Liver (tissue), 9 donors: ENCODE results near the gene CCDC82. TPM values are rescaled to one million over a fixed set of nuclear protein-coding genes. Genes with fewer than 3 reads are reported as not detected.

Experiments used
- DNase-seq: peaks from one replicate; pipeline ENCODE4 v3.0.0-alpha.2; 2017; ENCODE audit warnings: low spot score
- H3K27ac ChIP-seq, 2 donors: one replicate each; pipeline ENCODE4 v1.7.0; 2013; ENCODE audit warnings: inconsistent platforms in 2 of 2, low read length in 2 of 2, control low read depth in 1 of 2, low read depth in 1 of 2, mild to moderate bottlenecking in 1 of 2
- H3K27me3 ChIP-seq, 4 donors: one replicate each; pipeline versions ENCODE4 v1.6.1 to v1.7.0; 2013; ENCODE audit warnings: low read length in 3 of 4, inconsistent platforms in 1 of 4, mild to moderate bottlenecking in 1 of 4, moderate library complexity in 1 of 4; ENCODE audit not compliant: control insufficient read depth in 4 of 4, insufficient read depth in 4 of 4
- H3K36me3 ChIP-seq, 4 donors: one replicate each; pipeline versions ENCODE4 v1.6.1 to v1.7.0; 2013; ENCODE audit warnings: low read length in 3 of 4, mild to moderate bottlenecking in 3 of 4, low read depth in 1 of 4, moderate library complexity in 1 of 4; ENCODE audit not compliant: control insufficient read depth in 4 of 4, insufficient read depth in 3 of 4
- H3K4me1 ChIP-seq, 4 donors: one replicate each; pipeline versions ENCODE4 v1.6.1 to v1.7.0; 2013; ENCODE audit warnings: low read length in 3 of 4, mild to moderate bottlenecking in 3 of 4, moderate library complexity in 1 of 4; ENCODE audit not compliant: control insufficient read depth in 4 of 4, insufficient read depth in 4 of 4
- H3K4me3 ChIP-seq, 3 donors: one replicate each; pipeline versions ENCODE4 v1.6.1 to v1.7.0; 2013; ENCODE audit warnings: low read length in 3 of 3, control low read depth in 1 of 3, low read depth in 1 of 3, mild to moderate bottlenecking in 1 of 3
- H3K9ac ChIP-seq, 2 donors: one replicate each; pipeline ENCODE4 v1.7.0; 2013; ENCODE audit warnings: low read length in 2 of 2, mild to moderate bottlenecking in 2 of 2, moderate library complexity in 2 of 2, control low read depth in 1 of 2, low read depth in 1 of 2
- H3K9me3 ChIP-seq, 4 donors: one replicate each; pipeline versions ENCODE4 v1.6.1 to v1.7.0; 2013; ENCODE audit warnings: low read length in 3 of 4; ENCODE audit not compliant: control insufficient read depth in 4 of 4
- ATF3 ChIP-seq: IDR thresholded peaks from 2 replicates; pipeline ENCODE4 v1.6.1; 2016; ENCODE audit warnings: antibody characterized with exemption
- CTCF ChIP-seq: fragments of 150-350 bp; IDR thresholded peaks from 2 replicates; pipeline ENCODE4 v1.5.1; 2017; ENCODE audit warnings: improper control_type of control experiment, low read depth, low read length; ENCODE audit not compliant: missing input control
- EGR1 ChIP-seq, 2 donors: IDR thresholded peaks; 2 replicates each; pipeline ENCODE4 v1.6.1; 2016 to 2018; ENCODE audit warnings: antibody characterized with exemption in 2 of 2, low read depth in 2 of 2
- FOXA1 ChIP-seq: IDR thresholded peaks from 2 replicates; pipeline ENCODE4 v1.6.1; 2016; ENCODE audit warnings: antibody characterized with exemption
- FOXA2 ChIP-seq: IDR thresholded peaks from 2 replicates; pipeline ENCODE4 v1.6.1; 2016; ENCODE audit warnings: antibody characterized with exemption
- GABPA ChIP-seq, 2 donors: IDR thresholded peaks in 1 of 2; conservative IDR thresholded peaks in 1 of 2; 2 replicates each; pipeline ENCODE4 v1.6.1; 2016; ENCODE audit warnings: antibody characterized with exemption in 2 of 2, mild to moderate bottlenecking in 1 of 2, moderate library complexity in 1 of 2
- HNF4A ChIP-seq, 2 donors: conservative IDR thresholded peaks; 2 replicates each; pipeline ENCODE4 v1.6.1; 2016; ENCODE audit warnings: antibody characterized with exemption in 2 of 2, mild to moderate bottlenecking in 2 of 2
- HNF4G ChIP-seq: IDR thresholded peaks from 2 replicates; pipeline ENCODE4 v1.6.1; 2016; ENCODE audit warnings: antibody characterized with exemption
- JUND ChIP-seq, 2 donors: IDR thresholded peaks; 2 replicates each; pipeline ENCODE4 v1.6.1; 2016; ENCODE audit warnings: antibody characterized with exemption in 2 of 2
- MAX ChIP-seq: IDR thresholded peaks from 2 replicates; pipeline ENCODE4 v1.6.1; 2016; ENCODE audit warnings: antibody characterized with exemption
- NR2F2 ChIP-seq: IDR thresholded peaks from 2 replicates; pipeline ENCODE4 v1.6.1; 2016; ENCODE audit warnings: antibody characterized with exemption
- RAD21 ChIP-seq, 2 donors: IDR thresholded peaks; 2 replicates each; pipeline ENCODE4 v1.6.1; 2016; ENCODE audit warnings: antibody characterized with exemption in 2 of 2, mild to moderate bottlenecking in 2 of 2
- REST ChIP-seq: IDR thresholded peaks from 2 replicates; pipeline ENCODE4 v1.6.1; 2016; ENCODE audit warnings: antibody characterized with exemption, mild to moderate bottlenecking
- RXRA ChIP-seq, 2 donors: IDR thresholded peaks; 2 replicates each; pipeline ENCODE4 v1.6.1; 2017 to 2018; ENCODE audit warnings: antibody characterized with exemption in 2 of 2, mild to moderate bottlenecking in 1 of 2
- SP1 ChIP-seq: IDR thresholded peaks from 2 replicates; pipeline ENCODE4 v1.6.1; 2018; ENCODE audit warnings: antibody characterized with exemption, mild to moderate bottlenecking
- TAF1 ChIP-seq: conservative IDR thresholded peaks from 2 replicates; pipeline ENCODE4 v1.6.1; 2016; ENCODE audit warnings: antibody characterized with exemption, mild to moderate bottlenecking
- YY1 ChIP-seq: IDR thresholded peaks from 2 replicates; pipeline ENCODE4 v1.6.1; 2016; ENCODE audit warnings: antibody characterized with exemption, mild to moderate bottlenecking
- ZBTB33 ChIP-seq: IDR thresholded peaks from 2 replicates; pipeline ENCODE4 v1.6.1; 2016; ENCODE audit warnings: antibody characterized with exemption
- WGBS: extraction: QIAGEN DNeasy Blood & Tissue Kit; methylation state at CpG from one replicate; pipeline ENCODE4 v1.1.7; 2013; 5-methylcytosine and 5-hydroxymethylcytosine counted together
- polyA plus RNA-seq, 2 donors: library from polyadenylated mRNA; stranded (reverse) in 1 of 2; unstranded in 1 of 2; fragments of 200-250 nt in 1 of 2; fragments of >200 nt in 1 of 2; fragmentation: Nextera tagmentation in 1 of 2; extraction: Ambion mirVana in 1 of 2; gene quantifications; one replicate each; pipeline versions ENCODE4 v1.2.1 to v1.2.3, GENCODE V29; 2013 to 2015
- total RNA-seq, 2 donors: library from RNA; depleted of rRNA; stranded (reverse); fragments of >200 nt; gene quantifications; one replicate each; pipeline ENCODE4 v1.2.3, GENCODE V29; 2014
- donor health status: healthy.
- donor health status: healthy.
- donor health status: healthy.
- donor health status: healthy.
- donor health status: healthy.

The CCDC82 gene
- total and polyA plus RNA-seq, 4 donors = 4.5 to 14.5 (median 11.0) TPM

GRCh38 chr11:96332126-96332771 is 57.5 kb downstream of the CCDC82 start (continued):
- TF ChIP-seq EGR1 (IDR thresholded peaks at IDR 0.05; ENCODE audit: low read depth in 2 of 2) (no peak), HNF4G (peak; percentile 30), GABPA (IDR thresholded peaks at IDR 0.05 in 1 of 2, conservative IDR thresholded peaks at IDR 0.05 in 1 of 2) (peak in 1 of 2 donors; percentile 25), REST (no peak), YY1 (peak; percentile 18)

GRCh38 chr11:96331699-96332116 is 58.0 kb downstream of the CCDC82 start:
- Histone ChIP-seq H3K27ac (no peak overlapping the region), H3K4me1 (peaks cover 0 to 11% (median 9%) of the 10 kb centered on the region in 4 donors), H3K9ac (no peak overlapping the region), H3K27me3 (no peaks in the 10 kb centered on the region), H3K9me3 (no peaks in the 10 kb centered on the region), H3K36me3 (no peaks in the 10 kb centered on the region), H3K4me3 (no peak overlapping the region)
- 87% methylated on average over 7 of the region's 7 CpGs for WGBS
- no peak for TF ChIP-seq FOXA2
- no peak for TF ChIP-seq GABPA (IDR thresholded peaks at IDR 0.05 in 1 of 2, conservative IDR thresholded peaks at IDR 0.05 in 1 of 2)
- TF ChIP-seq SP1 = no peak
- TF ChIP-seq HNF4G = no peak
- TF ChIP-seq CTCF = no peak
- TF ChIP-seq MAX = no peak
- TF ChIP-seq YY1 = no peak
- no peak for TF ChIP-seq RAD21 (IDR thresholded peaks at IDR 0.05)
- no peak for TF ChIP-seq ATF3
- no peak for TF ChIP-seq RXRA (IDR thresholded peaks at IDR 0.05)
- no peak for TF ChIP-seq REST
- no peak for TF ChIP-seq FOXA1
- TF ChIP-seq JUND (IDR thresholded peaks at IDR 0.05) = no peak
- TF ChIP-seq HNF4A (conservative IDR thresholded peaks at IDR 0.05) = no peak
- TF ChIP-seq ZBTB33 = no peak
- TF ChIP-seq EGR1 (IDR thresholded peaks at IDR 0.05; ENCODE audit: low read depth in 2 of 2) = no peak
- no peak for TF ChIP-seq NR2F2
- no peak for TF ChIP-seq TAF1
- DNase-seq = no peak
